Endothelial cell (in vitro differentiated cells): ENCODE measurements around the gene PKN2. TPM values are rescaled to one million over a fixed set of nuclear protein-coding genes. Genes with fewer than 3 reads are reported as not detected.

ENCODE experiments used
- DNase-seq: peaks from one replicate; pipeline ENCODE4 v3.0.0; 2021; ENCODE audit warnings: low spot score
- H3K27ac Mint-ChIP-seq: one replicate; pipeline ENCODE4 v1.8.0; 2021; ENCODE audit warnings: mixed read lengths, inconsistent platforms; ENCODE audit not compliant: unreplicated experiment
- H3K27me3 Mint-ChIP-seq: one replicate; pipeline ENCODE4 v1.8.0; 2021; ENCODE audit warnings: mild to moderate bottlenecking, moderate library complexity, mixed read lengths, inconsistent platforms; ENCODE audit not compliant: unreplicated experiment
- H3K36me3 Mint-ChIP-seq: one replicate; pipeline ENCODE4 v1.8.0; 2021; ENCODE audit warnings: mild to moderate bottlenecking, low read depth, mixed read lengths, inconsistent platforms; ENCODE audit not compliant: unreplicated experiment
- H3K4me1 Mint-ChIP-seq: one replicate; pipeline ENCODE4 v1.8.0; 2021; ENCODE audit warnings: mild to moderate bottlenecking, mixed read lengths, inconsistent platforms; ENCODE audit not compliant: unreplicated experiment
- H3K4me3 Mint-ChIP-seq: one replicate; pipeline ENCODE4 v1.8.0; 2021; ENCODE audit warnings: mild to moderate bottlenecking, mixed read lengths, inconsistent platforms; ENCODE audit not compliant: unreplicated experiment
- H3K9me3 Mint-ChIP-seq: one replicate; pipeline ENCODE4 v1.8.0; 2021; ENCODE audit warnings: mixed read lengths, inconsistent platforms; ENCODE audit not compliant: unreplicated experiment
- total RNA-seq: library from RNA; stranded (reverse); fragmentation: NEBNext Ultra II Directional; extraction: Animal tissue kit (Norgen Biotek cat#: 25700); gene quantifications from one replicate; pipeline ENCODE4 v1.2.1, GENCODE V29; 2021; ENCODE audit not compliant: unreplicated experiment
- TF ChIP-seq, protein P1 (sequence below): fragments of 200-600 bp; sonication (generic); IDR thresholded peaks from one replicate; pipeline ENCODE4 v1.5.0; 2021; ENCODE audit warnings: antibody characterized with exemption; ENCODE audit not compliant: unreplicated experiment

The PKN2 gene
- total RNA-seq, 1 donor from 2014 or later, result 51.0 TPM

DNA sequence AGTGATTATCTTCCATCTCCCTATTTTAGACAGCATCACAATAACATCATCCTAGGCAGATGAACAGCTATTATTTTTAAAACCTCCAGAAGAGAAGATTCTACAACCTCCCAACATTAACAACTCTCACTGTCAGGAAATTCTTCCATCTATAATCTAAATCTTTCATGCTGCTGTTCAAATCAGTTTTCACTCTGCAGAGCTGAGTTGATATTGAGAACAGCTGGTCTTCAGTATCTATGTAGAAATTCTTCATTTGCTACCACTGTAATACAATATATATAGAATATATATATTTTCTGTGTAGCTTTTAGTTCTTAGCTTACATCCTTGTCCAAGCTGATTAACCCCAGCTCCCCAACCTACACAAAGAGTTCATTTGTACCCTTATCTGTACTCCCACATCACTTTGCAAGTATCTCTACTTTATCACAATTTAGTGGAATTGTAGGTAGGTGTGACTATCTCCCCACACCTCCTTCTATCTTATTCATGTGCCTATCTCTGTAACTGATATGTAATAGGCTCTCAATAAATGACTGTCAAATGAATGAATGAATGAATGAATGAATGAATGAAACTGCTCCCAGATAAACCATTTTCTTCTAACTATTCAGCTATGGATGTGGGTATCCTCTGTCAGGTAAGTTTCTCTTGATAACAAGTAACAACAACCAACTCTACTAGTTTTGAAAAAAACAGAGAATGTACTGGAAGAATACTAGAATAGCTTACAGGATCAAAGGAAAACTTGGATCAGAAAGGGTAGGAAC, 37.4 kb upstream of the PKN2 start:
- TF ChIP-seq, protein P1, sequence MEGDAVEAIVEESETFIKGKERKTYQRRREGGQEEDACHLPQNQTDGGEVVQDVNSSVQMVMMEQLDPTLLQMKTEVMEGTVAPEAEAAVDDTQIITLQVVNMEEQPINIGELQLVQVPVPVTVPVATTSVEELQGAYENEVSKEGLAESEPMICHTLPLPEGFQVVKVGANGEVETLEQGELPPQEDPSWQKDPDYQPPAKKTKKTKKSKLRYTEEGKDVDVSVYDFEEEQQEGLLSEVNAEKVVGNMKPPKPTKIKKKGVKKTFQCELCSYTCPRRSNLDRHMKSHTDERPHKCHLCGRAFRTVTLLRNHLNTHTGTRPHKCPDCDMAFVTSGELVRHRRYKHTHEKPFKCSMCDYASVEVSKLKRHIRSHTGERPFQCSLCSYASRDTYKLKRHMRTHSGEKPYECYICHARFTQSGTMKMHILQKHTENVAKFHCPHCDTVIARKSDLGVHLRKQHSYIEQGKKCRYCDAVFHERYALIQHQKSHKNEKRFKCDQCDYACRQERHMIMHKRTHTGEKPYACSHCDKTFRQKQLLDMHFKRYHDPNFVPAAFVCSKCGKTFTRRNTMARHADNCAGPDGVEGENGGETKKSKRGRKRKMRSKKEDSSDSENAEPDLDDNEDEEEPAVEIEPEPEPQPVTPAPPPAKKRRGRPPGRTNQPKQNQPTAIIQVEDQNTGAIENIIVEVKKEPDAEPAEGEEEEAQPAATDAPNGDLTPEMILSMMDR, result no peak
- Mint-ChIP-seq H3K36me3 (no peaks in the 10 kb centered on the region), H3K27ac (no peak overlapping the region), H3K4me3 (no peak overlapping the region), H3K4me1 (peaks cover 10% of the 10 kb centered on the region), H3K27me3 (no peaks in the 10 kb centered on the region), H3K9me3 (no peaks in the 10 kb centered on the region)
- no peak for DNase-seq

DNA sequence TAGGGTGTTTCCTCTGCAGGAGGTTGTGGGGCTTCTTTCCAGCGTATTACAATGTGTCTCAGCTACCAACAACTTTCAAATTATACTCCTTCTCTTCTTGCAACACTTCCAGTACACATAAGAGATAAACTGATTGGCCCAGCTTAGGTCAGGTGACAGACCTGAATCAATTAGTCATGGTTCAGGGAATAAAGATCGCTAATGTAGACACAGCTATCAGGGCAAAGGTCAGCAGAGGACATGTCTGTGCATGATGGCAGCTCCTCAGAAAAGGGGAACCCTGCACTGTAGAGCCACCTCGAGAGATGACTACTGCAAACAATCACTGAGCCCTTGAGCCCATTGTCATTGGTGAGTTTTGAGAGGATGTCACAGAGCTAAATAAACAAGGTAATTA, 36.8 kb upstream of the PKN2 start:
- peaks cover 10% of the 10 kb centered on the region for H3K4me1 Mint-ChIP-seq
- no peaks in the 10 kb centered on the region for H3K27me3 Mint-ChIP-seq
- no peaks in the 10 kb centered on the region for H3K9me3 Mint-ChIP-seq
- DNase-seq, result no peak
- no peak overlapping the region for H3K27ac Mint-ChIP-seq
- TF ChIP-seq, protein P1, result no peak
- H3K4me3 Mint-ChIP-seq, result no peak overlapping the region
- H3K36me3 Mint-ChIP-seq, result no peaks in the 10 kb centered on the region

DNA sequence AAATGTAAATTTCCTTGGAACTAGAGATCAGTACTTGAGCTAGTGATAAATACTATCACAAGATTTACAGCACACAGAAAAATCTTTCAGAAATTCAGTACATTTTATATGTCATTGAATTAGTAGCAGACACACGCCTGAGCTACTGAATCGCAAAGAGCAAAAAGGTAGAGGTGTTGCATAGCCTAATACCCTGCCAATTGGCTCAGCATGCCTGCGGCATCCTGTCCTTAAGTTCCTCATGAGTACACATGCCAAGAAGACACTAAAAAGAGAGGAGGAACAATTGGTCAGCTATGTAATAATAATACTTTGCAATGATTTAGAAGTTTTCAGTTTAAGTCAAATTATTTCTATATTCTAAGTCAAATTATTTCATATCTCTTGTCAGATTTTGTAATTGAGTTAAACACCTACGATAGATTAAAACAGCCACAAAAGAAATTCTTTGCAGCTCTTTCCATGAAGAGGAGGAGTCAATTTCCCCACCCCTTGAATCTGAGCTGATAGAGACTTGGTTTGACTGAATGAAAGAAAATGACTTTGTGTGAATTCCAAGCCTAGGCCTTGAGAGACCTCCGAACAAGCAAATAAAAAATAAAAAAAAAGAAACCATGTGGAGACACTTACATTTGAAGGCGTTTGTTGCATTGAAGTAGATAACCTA, 36.2 kb upstream of the PKN2 start:
- Mint-ChIP-seq H3K36me3 (no peaks in the 10 kb centered on the region), H3K4me3 (no peak overlapping the region), H3K9me3 (no peaks in the 10 kb centered on the region), H3K27ac (no peak overlapping the region), H3K4me1 (peaks cover 10% of the 10 kb centered on the region), H3K27me3 (no peaks in the 10 kb centered on the region)
- TF ChIP-seq, protein P1, result no peak
- DNase-seq, result no peak

DNA sequence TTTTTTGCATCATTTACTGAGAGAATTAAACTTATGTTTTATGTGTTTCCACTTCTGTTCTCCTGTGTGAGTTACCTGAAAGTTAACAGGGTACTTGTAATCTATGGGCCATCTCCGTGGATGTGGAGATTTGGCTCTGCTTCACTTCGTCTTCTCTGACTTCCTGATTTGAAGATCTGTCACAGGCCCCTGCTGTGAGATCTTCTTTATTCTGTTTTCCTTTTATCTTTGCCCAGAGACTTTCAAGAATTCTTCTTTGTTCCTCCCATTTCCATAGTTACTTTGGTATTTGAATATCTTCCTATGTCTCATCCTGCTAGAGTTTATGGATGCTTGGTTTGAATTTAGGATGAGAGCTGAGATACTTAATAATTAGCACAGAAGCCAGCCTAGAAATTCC, 35.4 kb upstream of the PKN2 start:
- Mint-ChIP-seq H3K27ac (no peak overlapping the region), H3K36me3 (no peaks in the 10 kb centered on the region), H3K27me3 (no peaks in the 10 kb centered on the region), H3K9me3 (no peaks in the 10 kb centered on the region), H3K4me3 (no peak overlapping the region), H3K4me1 (peaks cover 10% of the 10 kb centered on the region)
- DNase-seq, result no peak
- TF ChIP-seq, protein P1, result no peak

DNA sequence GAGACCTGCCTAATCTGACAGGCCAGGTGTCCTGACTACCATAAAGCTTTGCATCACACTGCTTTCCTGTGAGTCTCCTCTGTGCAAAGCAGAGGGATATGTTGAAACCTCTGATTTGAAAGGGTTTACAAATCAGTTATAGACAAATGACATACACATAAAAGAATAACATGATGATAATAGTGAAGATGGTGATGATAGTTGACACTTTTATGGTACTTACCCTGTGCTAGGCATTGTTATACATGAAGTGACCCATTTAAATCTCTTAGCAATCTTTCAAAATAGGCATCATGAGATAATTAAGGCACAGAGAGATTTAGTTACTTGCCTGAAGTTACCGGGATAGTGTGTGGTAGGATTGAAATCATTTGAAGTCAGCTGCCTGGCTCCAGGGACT, 34.1 kb upstream of the PKN2 start:
- H3K9me3 Mint-ChIP-seq, result no peaks in the 10 kb centered on the region
- no peak overlapping the region for H3K4me3 Mint-ChIP-seq
- peaks cover 10% of the 10 kb centered on the region for H3K4me1 Mint-ChIP-seq
- H3K27me3 Mint-ChIP-seq, result no peaks in the 10 kb centered on the region
- TF ChIP-seq, protein P1, result no peak
- no peak overlapping the region for H3K27ac Mint-ChIP-seq
- no peak for DNase-seq
- H3K36me3 Mint-ChIP-seq, result no peaks in the 10 kb centered on the region
